HL-60/S4 treated with phorbol 12-myristate 13-acetate at 8.2 ng/mL for 4 days and 3 days (cell line): ENCODE measurements around the gene CNTNAP2.

Experiments
- in situ Hi-C: fragments of 300-500 bp; cut with MboI; formaldehyde crosslinking; loops from 2 replicates; pipeline ENCODE4 v1.15.0; 2022; ENCODE audit warnings: low sequenced_read_pairs

Gene CNTNAP2

GRCh38 chr7:147971606-147972110 lies 1855.1 kb downstream of the CNTNAP2 start:
- in situ Hi-C loops: no loop called here

GRCh38 chr7:147978201-147978600 lies 1861.6 kb downstream of the CNTNAP2 start:
- in situ Hi-C loops: no loop called here

GRCh38 chr7:147978651-147979050 lies 1862.0 kb downstream of the CNTNAP2 start:
- in situ Hi-C loops: no loop called here

GRCh38 chr7:147980826-147981813 lies 1864.5 kb downstream of the CNTNAP2 start:
- in situ Hi-C loops: no loop called here

GRCh38 chr7:147982307-147982706 lies 1865.7 kb downstream of the CNTNAP2 start:
- in situ Hi-C loops: no loop called here

- in situ Hi-C loops: no loop called here
These were observed 1867.7 kb downstream of the CNTNAP2 start for GRCh38 chr7:147984265-147984664.

- in situ Hi-C loops: no loop called here
These were observed 1873.5 kb downstream of the CNTNAP2 start for GRCh38 chr7:147990079-147990478.

GRCh38 chr7:147990942-147991341 lies 1874.3 kb downstream of the CNTNAP2 start:
- in situ Hi-C loops: no loop called here

- in situ Hi-C loops: no loop called here
These were observed 1876.1 kb downstream of the CNTNAP2 start for GRCh38 chr7:147992698-147993097.

GRCh38 chr7:147997636-147998035 lies 1881.0 kb downstream of the CNTNAP2 start:
- in situ Hi-C loops: no loop called here

- in situ Hi-C loops: no loop called here
These were observed 1883.4 kb downstream of the CNTNAP2 start for GRCh38 chr7:147999962-148000361.

GRCh38 chr7:148011753-148012152 lies 1895.2 kb downstream of the CNTNAP2 start:
- in situ Hi-C loops: no loop called here

GRCh38 chr7:148014001-148014400 lies 1897.4 kb downstream of the CNTNAP2 start:
- in situ Hi-C loops: no loop called here

GRCh38 chr7:148014541-148014940 lies 1897.9 kb downstream of the CNTNAP2 start:
- in situ Hi-C loops: no loop called here

GRCh38 chr7:148017126-148017525 lies 1900.5 kb downstream of the CNTNAP2 start:
- in situ Hi-C loops: no loop called here

- in situ Hi-C loops: no loop called here
These were observed 1904.1 kb downstream of the CNTNAP2 start for GRCh38 chr7:148020679-148021078.

- in situ Hi-C loops: no loop called here
These were observed 1905.0 kb downstream of the CNTNAP2 start for GRCh38 chr7:148021507-148022045.

GRCh38 chr7:148022832-148023231 lies 1906.2 kb downstream of the CNTNAP2 start:
- in situ Hi-C loops: no loop called here

- in situ Hi-C loops: no loop called here
These were observed 1910.1 kb downstream of the CNTNAP2 start for GRCh38 chr7:148026713-148027112.

- in situ Hi-C loops: no loop called here
These were observed 1911.6 kb downstream of the CNTNAP2 start for GRCh38 chr7:148028165-148028564.

- in situ Hi-C loops: no loop called here
These were observed 1914.4 kb downstream of the CNTNAP2 start for GRCh38 chr7:148031019-148031418.

- in situ Hi-C loops: no loop called here
These were observed 1915.2 kb downstream of the CNTNAP2 start for GRCh38 chr7:148031811-148032210.
